K562 (cell line): ENCODE results near the gene TREH. TPM values are rescaled to one million over a fixed set of nuclear protein-coding genes. Genes with fewer than 3 reads are reported as not detected.

Experiments used
- ARHGAP35 ChIP-seq: fragments of 450-650 bp; IDR thresholded peaks from 2 replicates; pipeline ENCODE4 v1.6.1; 2018; ENCODE audit not compliant: partially characterized antibody
- ARID3A ChIP-seq: IDR thresholded peaks from 2 replicates; pipeline ENCODE4 v1.6.1; 2012; ENCODE audit warnings: low read depth, low read length, improper control_type of control experiment, borderline replicate concordance
- E4F1 ChIP-seq: fragments of 250-450 bp; sonication (Bioruptor Pico); IDR thresholded peaks from 2 replicates; pipeline ENCODE4 v1.5.0; 2021; ENCODE audit warnings: mild to moderate bottlenecking, borderline replicate concordance
- EHMT2 ChIP-seq: fragments of 450-650 bp; IDR thresholded peaks from 2 replicates; pipeline ENCODE4 v1.6.1; 2018; ENCODE audit warnings: antibody characterized with exemption
- JUN ChIP-seq, 2 experiments: sonication (generic) in 1 of 2; formaldehyde crosslinking in 1 of 2; IDR thresholded peaks; 2 replicates each; pipeline versions ENCODE4 v1.6.1 to v1.8.0; 2012 to 2022; ENCODE audit warnings: borderline replicate concordance in 2 of 2, mild to moderate bottlenecking in 2 of 2, improper control_type of control experiment in 1 of 2, low read depth in 1 of 2, low read length in 1 of 2, missing genetic modification reagents in 1 of 2
- NR1H2 ChIP-seq: sonication (generic); formaldehyde crosslinking; IDR thresholded peaks from 2 replicates; pipeline ENCODE4 v1.4.0; 2020; ENCODE audit warnings: mild to moderate bottlenecking, missing genetic modification reagents
- POLR2A ChIP-seq: fragments of 450-650 bp; conservative IDR thresholded peaks from 2 replicates; pipeline ENCODE4 v1.6.1; 2016
- PRDM10 ChIP-seq: fragments of 450-650 bp; IDR thresholded peaks from 2 replicates; pipeline ENCODE4 v1.6.1; 2018; ENCODE audit not compliant: partially characterized antibody
- SMAD1 ChIP-seq: fragments of 150-350 bp; IDR thresholded peaks from 2 replicates; pipeline ENCODE4 v1.6.1; 2014; ENCODE audit warnings: low read length, low read depth; ENCODE audit not compliant: partially characterized antibody
- SREBF2 ChIP-seq: sonication (generic); formaldehyde crosslinking; IDR thresholded peaks from 2 replicates; pipeline ENCODE4 v1.4.0; 2020; ENCODE audit warnings: mild to moderate bottlenecking, missing genetic modification reagents
- TAL1 ChIP-seq: fragments of 450-650 bp; IDR thresholded peaks from 2 replicates; pipeline ENCODE4 v1.6.1; 2016; ENCODE audit warnings: mild to moderate bottlenecking
- TEAD1 ChIP-seq, 2 experiments: fragments of 450-650 bp in 1 of 2; sonication (generic) in 1 of 2; formaldehyde crosslinking; IDR thresholded peaks; 2 replicates each; pipeline versions ENCODE4 v1.4.0 to v1.8.0; 2020 to 2022; ENCODE audit warnings: mild to moderate bottlenecking in 2 of 2, missing genetic modification reagents in 1 of 2
- YBX1 ChIP-seq: fragments of 450-650 bp; IDR thresholded peaks from 2 replicates; pipeline ENCODE4 v1.7.1; 2016; ENCODE audit warnings: mild to moderate bottlenecking
- ZNF277 ChIP-seq: fragments of 250-450 bp; sonication (Bioruptor Pico); IDR thresholded peaks from 2 replicates; pipeline ENCODE4 v1.8.0; 2022; ENCODE audit warnings: inconsistent platforms, mild to moderate bottlenecking, moderate library complexity, borderline replicate concordance
- ZNF282 ChIP-seq: sonication (generic); formaldehyde crosslinking; IDR thresholded peaks from 2 replicates; pipeline ENCODE4 v1.8.1; 2023; ENCODE audit warnings: missing genetic modification reagents
- ZNF511 ChIP-seq: sonication (generic); formaldehyde crosslinking; IDR thresholded peaks from 2 replicates; pipeline ENCODE4 v1.8.0; 2022; ENCODE audit warnings: mild to moderate bottlenecking, missing genetic modification reagents
- ZNF561 ChIP-seq: fragments of 450-650 bp; formaldehyde crosslinking; conservative IDR thresholded peaks from 2 replicates; pipeline ENCODE4 v1.4.0; 2020; ENCODE audit warnings: mild to moderate bottlenecking, moderate library complexity
- ZSCAN29 ChIP-seq: fragments of 450-650 bp; IDR thresholded peaks from 2 replicates; pipeline ENCODE4 v1.6.1; 2017
- polyA plus RNA-seq, 8 experiments: library from polyadenylated mRNA; depleted of rRNA in 4 of 8; stranded (reverse) in 5 of 8; unstranded in 3 of 8; fragments of >200 nt; fragmentation: Nextera tagmentation in 2 of 8; fragmentation: Illumina TruSeq in 1 of 8; extraction: Ambion mirVana in 2 of 8; extraction: Trizol in 1 of 8; gene quantifications; 2 replicates each; pipeline versions ENCODE4 v1.2.1 to v1.2.3, GENCODE V29; 2011 to 2014; ENCODE audit warnings: inconsistent platforms in 1 of 8, missing spikeins in 1 of 8
- total RNA-seq, 7 experiments: library from RNA; depleted of rRNA in 6 of 7; stranded (reverse); fragments of >200 nt in 6 of 7; fragmentation: Illumina TruSeq in 2 of 7; extraction: Trizol in 2 of 7; gene quantifications; 2 replicates each; pipeline versions ENCODE4 v1.2.1 to v1.2.3, GENCODE V29; 2011 to 2021; ENCODE audit warnings: low replicate concordance in 1 of 7

The TREH gene
- total and polyA plus RNA-seq, 9 of the 15 experiments (the other 6 are each of a cell fraction or from before 2014, with no cell fraction given): 0.09 to 0.20 (median 0.11) TPM; not detected in 6

GRCh38 chr11:118607401-118608359, 71.8 kb downstream of the TREH start, which contains the start of gene PHLDB1 (continued):
- no peak for TF ChIP-seq E4F1
- no peak for TF ChIP-seq ZNF282 (CRISPR knock-in tag)
- TF ChIP-seq ARHGAP35: no peak
- TF ChIP-seq TAL1: no peak
- no peak for TF ChIP-seq YBX1
- no peak for TF ChIP-seq NR1H2
- TF ChIP-seq ZNF277 (CRISPR knock-in tag): no peak
- TF ChIP-seq ZNF561 (CRISPR knock-in tag): no peak
- no peak for TF ChIP-seq TEAD1 (CRISPR knock-in tag; IDR thresholded peaks at IDR 0.05)
- TF ChIP-seq SREBF2 (CRISPR knock-in tag): no peak
- no peak for TF ChIP-seq ZSCAN29
- TF ChIP-seq EHMT2: no peak
- no peak for TF ChIP-seq ARID3A
- TF ChIP-seq JUN (IDR thresholded peaks at IDR 0.05; ENCODE audit: borderline replicate concordance, low read depth, low read length): no peak
- TF ChIP-seq JUN (CRISPR knock-in tag; IDR thresholded peaks at IDR 0.05; ENCODE audit: borderline replicate concordance): no peak
- peak; percentile 57 for TF ChIP-seq POLR2A
- TF ChIP-seq ZNF511 (CRISPR knock-in tag): no peak
- no peak for TF ChIP-seq SMAD1
- TF ChIP-seq PRDM10: peak; percentile 60
